Osteocyte (in vitro differentiated cells): ENCODE results near the gene DUSP28. TPM values are rescaled to one million over a fixed set of nuclear protein-coding genes. Genes with fewer than 3 reads are reported as not detected.

ENCODE experiments used
- DNase-seq: peaks from one replicate; pipeline ENCODE4 v3.0.0; 2021; ENCODE audit warnings: mixed read lengths; ENCODE audit not compliant: unreplicated experiment; ENCODE audit errors: extremely low spot score
- H3K27ac Mint-ChIP-seq: one replicate; pipeline ENCODE4 v1.8.0; 2021; ENCODE audit warnings: mild to moderate bottlenecking, mixed read lengths; ENCODE audit not compliant: unreplicated experiment
- H3K27me3 Mint-ChIP-seq: one replicate; pipeline ENCODE4 v1.8.0; 2021; ENCODE audit warnings: mixed read lengths; ENCODE audit not compliant: unreplicated experiment
- H3K36me3 Mint-ChIP-seq: one replicate; pipeline ENCODE4 v1.8.0; 2021; ENCODE audit warnings: mixed read lengths; ENCODE audit not compliant: unreplicated experiment
- H3K4me1 Mint-ChIP-seq: one replicate; pipeline ENCODE4 v1.8.0; 2021; ENCODE audit warnings: mixed read lengths; ENCODE audit not compliant: unreplicated experiment
- H3K4me3 Mint-ChIP-seq: one replicate; pipeline ENCODE4 v1.8.0; 2021; ENCODE audit warnings: mild to moderate bottlenecking, moderate library complexity, mixed read lengths; ENCODE audit not compliant: unreplicated experiment
- H3K9me3 Mint-ChIP-seq: one replicate; pipeline ENCODE4 v1.8.0; 2021; ENCODE audit warnings: mixed read lengths; ENCODE audit not compliant: unreplicated experiment
- total RNA-seq: library from RNA; stranded (reverse); gene quantifications from 2 replicates; pipeline ENCODE4 v1.2.1, GENCODE V29; 2021
- TF ChIP-seq, protein P1 (sequence below): fragments of 200-600 bp; sonication (generic); IDR thresholded peaks from 2 replicates; pipeline ENCODE4 v1.5.0; 2021; ENCODE audit warnings: antibody characterized with exemption, mild to moderate bottlenecking, moderate library complexity

The DUSP28 gene
- total RNA-seq, 1 donor from 2014 or later, result 5.9 TPM

DNA sequence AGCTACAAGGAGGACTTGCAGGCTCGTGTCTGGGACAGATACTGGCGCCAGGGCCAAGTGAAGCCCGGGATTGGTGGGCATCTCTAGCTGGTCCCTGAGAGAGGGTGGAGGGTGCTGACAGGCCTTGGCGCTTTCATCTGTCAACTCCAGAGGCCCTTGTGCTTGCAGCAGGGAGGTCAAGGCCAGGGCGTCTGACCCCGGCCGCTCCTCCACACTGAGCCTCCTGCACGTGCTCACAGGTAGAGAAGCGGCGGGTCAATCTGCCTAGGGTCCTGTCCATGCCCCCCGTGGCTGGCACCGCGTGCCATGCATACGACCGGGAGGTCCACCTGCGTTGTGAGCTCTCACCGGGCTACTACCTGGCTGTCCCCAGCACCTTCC is 35.9 kb downstream of the DUSP28 start:
- H3K36me3 Mint-ChIP-seq, result no peaks in the 10 kb centered on the region
- no peak overlapping the region for H3K27ac Mint-ChIP-seq
- no peaks in the 10 kb centered on the region for H3K9me3 Mint-ChIP-seq
- TF ChIP-seq, protein P1, sequence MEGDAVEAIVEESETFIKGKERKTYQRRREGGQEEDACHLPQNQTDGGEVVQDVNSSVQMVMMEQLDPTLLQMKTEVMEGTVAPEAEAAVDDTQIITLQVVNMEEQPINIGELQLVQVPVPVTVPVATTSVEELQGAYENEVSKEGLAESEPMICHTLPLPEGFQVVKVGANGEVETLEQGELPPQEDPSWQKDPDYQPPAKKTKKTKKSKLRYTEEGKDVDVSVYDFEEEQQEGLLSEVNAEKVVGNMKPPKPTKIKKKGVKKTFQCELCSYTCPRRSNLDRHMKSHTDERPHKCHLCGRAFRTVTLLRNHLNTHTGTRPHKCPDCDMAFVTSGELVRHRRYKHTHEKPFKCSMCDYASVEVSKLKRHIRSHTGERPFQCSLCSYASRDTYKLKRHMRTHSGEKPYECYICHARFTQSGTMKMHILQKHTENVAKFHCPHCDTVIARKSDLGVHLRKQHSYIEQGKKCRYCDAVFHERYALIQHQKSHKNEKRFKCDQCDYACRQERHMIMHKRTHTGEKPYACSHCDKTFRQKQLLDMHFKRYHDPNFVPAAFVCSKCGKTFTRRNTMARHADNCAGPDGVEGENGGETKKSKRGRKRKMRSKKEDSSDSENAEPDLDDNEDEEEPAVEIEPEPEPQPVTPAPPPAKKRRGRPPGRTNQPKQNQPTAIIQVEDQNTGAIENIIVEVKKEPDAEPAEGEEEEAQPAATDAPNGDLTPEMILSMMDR, result no peak
- no peak overlapping the region for H3K4me3 Mint-ChIP-seq
- no peaks in the 10 kb centered on the region for H3K27me3 Mint-ChIP-seq
- no peaks in the 10 kb centered on the region for H3K4me1 Mint-ChIP-seq
- no peak for DNase-seq

DNA sequence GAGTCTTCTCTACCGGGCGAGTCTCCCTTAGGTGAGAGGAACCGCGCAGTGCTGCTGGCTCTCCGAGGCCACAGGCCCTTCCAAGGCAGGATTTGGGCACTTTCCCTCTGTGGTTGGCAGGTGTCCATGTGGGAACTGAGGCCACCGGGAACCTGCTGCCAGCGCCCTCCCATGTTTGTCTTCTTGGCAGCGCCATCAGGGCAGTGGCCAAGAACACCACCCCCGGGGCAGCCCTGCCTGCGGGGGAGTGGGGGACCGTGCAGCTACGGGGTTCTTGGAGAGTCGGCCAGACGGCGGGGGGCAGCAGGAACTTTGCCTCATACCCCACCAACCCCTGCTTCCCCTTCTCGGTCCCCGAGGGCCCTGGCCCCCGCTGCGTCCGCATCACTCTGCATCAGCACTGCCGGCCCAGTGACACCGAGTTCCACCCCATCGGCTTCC is 36.4 kb downstream of the DUSP28 start:
- Mint-ChIP-seq H3K36me3 (no peaks in the 10 kb centered on the region), H3K4me1 (no peaks in the 10 kb centered on the region), H3K9me3 (no peaks in the 10 kb centered on the region), H3K4me3 (no peak overlapping the region), H3K27ac (no peak overlapping the region), H3K27me3 (no peaks in the 10 kb centered on the region)
- DNase-seq, result no peak
- TF ChIP-seq, protein P1, result no peak

DNA sequence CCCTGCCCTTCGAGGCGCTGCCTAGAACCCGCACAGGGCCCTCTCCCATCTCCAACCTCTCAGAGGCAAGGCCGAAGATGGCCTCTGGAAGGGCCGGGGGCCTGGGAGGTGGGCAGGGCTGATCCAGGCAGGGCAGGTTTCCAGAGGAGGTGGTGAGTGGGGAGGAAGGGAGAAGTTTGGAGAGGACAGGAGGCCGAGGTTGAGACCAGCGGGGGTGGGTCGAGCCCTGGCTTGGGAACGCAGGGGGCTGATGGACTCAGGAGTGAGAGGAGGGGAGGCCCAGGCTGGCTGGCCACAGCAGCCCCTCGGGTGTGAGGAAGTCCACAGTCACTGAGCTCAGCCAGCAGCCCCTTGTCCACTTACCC is 36.9 kb downstream of the DUSP28 start:
- Mint-ChIP-seq H3K27ac (no peak overlapping the region), H3K4me1 (no peaks in the 10 kb centered on the region), H3K4me3 (no peak overlapping the region), H3K36me3 (no peaks in the 10 kb centered on the region), H3K27me3 (no peaks in the 10 kb centered on the region), H3K9me3 (no peaks in the 10 kb centered on the region)
- TF ChIP-seq, protein P1, result no peak
- DNase-seq, result no peak

DNA sequence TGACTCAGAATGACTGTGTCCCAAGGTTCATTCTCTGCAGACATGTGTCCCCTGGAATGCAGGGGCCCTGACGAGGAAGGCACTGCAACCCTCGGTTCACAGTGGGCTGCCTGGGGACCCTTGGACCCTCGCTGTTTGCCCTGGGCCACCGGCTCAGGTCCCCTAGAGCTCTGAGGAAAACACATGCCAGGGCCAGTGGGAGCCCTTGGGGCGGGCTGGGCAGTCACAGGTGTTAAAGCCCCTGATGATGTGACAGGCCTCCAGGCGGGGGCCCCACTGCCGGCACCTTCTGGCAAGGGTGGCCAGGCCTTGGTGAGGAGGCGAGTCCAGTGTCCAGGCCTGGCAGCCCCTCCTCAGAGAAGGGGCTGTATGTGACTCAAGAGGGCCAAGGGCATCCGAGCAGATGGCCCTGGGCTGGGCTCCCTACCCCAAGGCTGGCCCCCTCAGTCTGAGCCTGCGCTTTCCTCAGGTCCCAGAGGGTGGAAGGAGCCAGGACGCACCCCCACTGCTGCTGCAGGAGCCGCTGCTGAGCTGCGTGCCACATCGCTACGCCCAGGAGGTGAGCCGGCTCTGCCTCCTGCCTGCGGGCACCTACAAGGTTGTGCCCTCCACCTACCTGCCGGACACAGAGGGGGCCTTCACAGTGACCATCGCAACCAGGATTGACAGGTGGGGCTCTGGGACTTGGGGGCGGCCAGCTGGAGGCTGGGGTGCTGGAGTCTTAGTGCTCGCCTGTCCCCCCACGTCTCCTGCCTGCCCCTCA is 37.4 kb downstream of the DUSP28 start:
- TF ChIP-seq, protein P1, result no peak
- no peaks in the 10 kb centered on the region for H3K4me1 Mint-ChIP-seq
- no peaks in the 10 kb centered on the region for H3K27me3 Mint-ChIP-seq
- H3K4me3 Mint-ChIP-seq, result no peak overlapping the region
- no peak overlapping the region for H3K27ac Mint-ChIP-seq
- DNase-seq, result no peak
- H3K36me3 Mint-ChIP-seq, result no peaks in the 10 kb centered on the region
- no peaks in the 10 kb centered on the region for H3K9me3 Mint-ChIP-seq

DNA sequence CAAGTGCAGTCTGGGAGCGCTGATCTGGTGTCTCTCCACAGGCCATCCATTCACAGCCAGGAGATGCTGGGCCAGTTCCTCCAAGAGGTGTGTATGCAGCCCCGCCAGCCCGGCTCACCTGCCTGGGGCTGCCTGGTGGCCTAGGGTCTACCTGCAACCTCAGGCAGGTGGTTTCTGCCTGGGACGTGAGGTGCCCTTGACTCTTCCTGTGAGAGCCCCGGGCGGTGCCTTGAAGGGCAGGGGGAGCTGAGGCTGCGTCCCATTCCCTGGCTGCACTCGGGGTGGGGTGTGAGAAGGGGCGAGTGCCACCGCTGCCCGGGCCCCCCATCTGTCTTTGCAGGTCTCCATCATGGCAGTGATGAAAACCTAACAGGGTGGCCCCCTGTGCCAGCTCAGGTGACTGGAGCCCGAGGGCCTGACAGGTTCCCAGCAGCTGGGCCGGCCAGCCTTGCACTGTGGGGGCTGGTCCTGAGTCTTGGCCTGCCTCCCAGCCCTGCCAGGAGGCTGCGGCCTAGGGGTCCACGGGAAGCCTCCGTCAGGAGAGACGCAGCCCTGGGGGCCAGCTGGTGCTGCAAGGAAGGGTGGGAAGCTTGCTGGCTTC is 38.3 kb downstream of the DUSP28 start:
- no peak overlapping the region for H3K27ac Mint-ChIP-seq
- no peak overlapping the region for H3K4me3 Mint-ChIP-seq
- DNase-seq, result no peak
- TF ChIP-seq, protein P1, result no peak
- no peaks in the 10 kb centered on the region for H3K9me3 Mint-ChIP-seq
- no peaks in the 10 kb centered on the region for H3K27me3 Mint-ChIP-seq
- H3K36me3 Mint-ChIP-seq, result no peaks in the 10 kb centered on the region
- H3K4me1 Mint-ChIP-seq, result no peaks in the 10 kb centered on the region
